Activated naive CD8-positive, alpha-beta T cell treated with anti-CD3 and anti-CD28 coated beads for 36 hours (primary cell): ENCODE results near the gene SCARF1. TPM values are rescaled to one million over a fixed set of nuclear protein-coding genes. Genes with fewer than 3 reads are reported as not detected.

ENCODE experiments used
- DNase-seq: peaks from one replicate; pipeline ENCODE4 v3.0.0; 2021
- H3K27ac Mint-ChIP-seq: one replicate; pipeline ENCODE4 v1.8.0; 2022; ENCODE audit warnings: mild to moderate bottlenecking, moderate library complexity, mixed read lengths
- H3K27me3 Mint-ChIP-seq: one replicate; pipeline ENCODE4 v1.8.0; 2022; ENCODE audit warnings: mild to moderate bottlenecking, mixed read lengths
- H3K36me3 Mint-ChIP-seq: one replicate; pipeline ENCODE4 v1.8.0; 2021; ENCODE audit warnings: mild to moderate bottlenecking, mixed read lengths
- H3K4me1 Mint-ChIP-seq: one replicate; pipeline ENCODE4 v1.8.0; 2021; ENCODE audit warnings: mixed read lengths
- H3K4me3 Mint-ChIP-seq: one replicate; pipeline ENCODE4 v1.8.0; 2022; ENCODE audit warnings: mild to moderate bottlenecking, moderate library complexity, mixed read lengths
- H3K9me3 Mint-ChIP-seq: one replicate; pipeline ENCODE4 v1.8.0; 2022; ENCODE audit warnings: mixed read lengths
- total RNA-seq, 2 experiments: library from RNA; stranded (reverse); gene quantifications; one replicate each; pipeline ENCODE4 v1.2.3, GENCODE V29; 2021

The SCARF1 gene
- total RNA-seq, 2 experiments from 2014 or later, result 2.5 to 2.6 TPM

DNA sequence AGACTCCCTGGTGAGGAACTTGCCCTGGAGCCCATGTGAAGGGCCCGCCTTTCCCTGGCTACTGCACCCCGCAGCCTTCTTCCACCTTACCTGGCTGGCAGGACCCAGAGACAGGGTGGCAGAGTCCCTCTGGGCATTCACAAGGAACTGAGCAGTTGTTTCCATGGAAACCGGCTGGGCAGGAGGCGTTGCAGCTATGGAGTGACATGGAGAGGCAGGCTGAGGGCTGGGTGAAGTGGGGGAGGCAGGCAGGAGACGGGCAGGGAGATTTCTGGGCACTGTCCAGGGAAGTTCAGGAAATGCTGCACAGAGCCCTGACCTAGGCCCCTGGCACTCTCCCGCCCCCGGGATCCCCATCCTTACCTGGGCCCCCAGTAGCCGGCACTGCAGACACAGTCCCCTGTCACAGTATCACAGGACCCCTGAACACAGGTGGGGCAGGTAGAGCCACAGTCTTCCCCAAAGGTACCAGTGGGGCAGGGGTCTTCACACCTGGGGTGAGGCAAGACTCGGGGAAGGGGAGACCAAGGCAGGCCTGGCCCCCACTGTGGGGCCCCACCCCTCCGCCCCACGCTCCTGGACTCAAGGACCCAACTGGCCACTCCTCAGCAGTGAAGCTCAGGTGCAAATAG lies 5.9 kb downstream of the SCARF1 start:
- Mint-ChIP-seq H3K4me1 (peaks cover 6% of the 10 kb centered on the region), H3K9me3 (no peaks in the 10 kb centered on the region), H3K27ac (no peak overlapping the region), H3K36me3 (no peaks in the 10 kb centered on the region), H3K4me3 (no peak overlapping the region), H3K27me3 (no peaks in the 10 kb centered on the region)
- no peak for DNase-seq

DNA sequence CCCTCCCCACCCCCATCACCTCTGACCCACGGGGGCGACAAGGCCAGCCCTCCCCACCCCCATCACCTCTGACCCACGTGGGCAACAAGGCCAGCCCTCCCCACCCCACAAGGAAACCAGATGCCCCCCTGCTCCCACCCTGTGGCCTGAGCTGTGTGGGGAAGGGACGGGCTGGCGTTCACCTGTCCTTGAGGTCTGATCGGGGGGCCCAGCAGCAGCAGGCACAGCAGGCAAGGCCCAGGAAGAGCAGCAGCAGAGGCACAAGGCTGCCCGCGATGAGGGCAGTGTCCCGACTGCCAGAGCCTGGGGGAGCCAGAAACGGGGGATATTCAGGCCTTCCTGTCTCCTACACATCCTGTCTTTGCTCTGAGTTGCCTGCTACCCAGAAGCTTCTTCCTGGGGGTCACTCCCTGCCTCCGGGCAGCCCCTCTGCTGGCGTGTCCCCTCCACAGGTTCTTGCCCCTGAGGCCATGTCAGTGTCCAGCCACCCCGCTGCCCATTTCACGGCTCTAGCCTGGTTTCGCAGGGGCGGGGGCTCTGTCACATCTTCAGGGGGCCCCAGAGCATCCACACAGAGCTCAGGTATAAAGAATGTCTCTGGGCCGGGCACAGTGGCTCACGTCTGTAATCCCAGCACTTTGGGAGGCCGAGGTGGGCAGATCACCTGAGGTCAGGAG lies 6.8 kb downstream of the SCARF1 start:
- Mint-ChIP-seq H3K36me3 (no peaks in the 10 kb centered on the region), H3K9me3 (no peaks in the 10 kb centered on the region), H3K27ac (no peak overlapping the region), H3K27me3 (no peaks in the 10 kb centered on the region), H3K4me1 (no peaks in the 10 kb centered on the region), H3K4me3 (no peak overlapping the region)
- DNase-seq, result no peak

DNA sequence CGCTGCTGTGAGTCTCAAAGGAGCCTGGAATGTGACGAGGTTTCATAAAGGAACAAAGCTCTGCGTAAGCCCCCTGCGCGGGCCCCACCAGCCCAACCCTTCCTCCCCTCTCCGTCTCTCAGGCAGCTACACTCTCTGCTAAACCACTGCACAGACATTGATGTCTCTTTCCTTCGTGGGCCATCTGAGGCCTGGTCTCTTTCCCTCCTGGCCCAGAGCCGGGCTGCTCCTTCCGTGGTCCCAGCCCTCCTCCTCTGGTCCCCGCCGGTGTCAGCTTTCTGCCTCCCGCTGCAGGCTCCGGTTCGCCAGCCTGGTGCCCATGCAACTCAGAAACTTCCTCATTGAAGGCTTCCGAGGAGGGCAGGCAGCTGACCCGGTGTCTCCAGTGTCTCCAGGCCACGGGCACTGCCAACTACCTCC lies 7.4 kb downstream of the SCARF1 start:
- Mint-ChIP-seq H3K9me3 (no peaks in the 10 kb centered on the region), H3K4me3 (no peak overlapping the region), H3K27ac (no peak overlapping the region), H3K4me1 (no peaks in the 10 kb centered on the region), H3K36me3 (no peaks in the 10 kb centered on the region), H3K27me3 (no peaks in the 10 kb centered on the region)
- DNase-seq, result no peak

DNA sequence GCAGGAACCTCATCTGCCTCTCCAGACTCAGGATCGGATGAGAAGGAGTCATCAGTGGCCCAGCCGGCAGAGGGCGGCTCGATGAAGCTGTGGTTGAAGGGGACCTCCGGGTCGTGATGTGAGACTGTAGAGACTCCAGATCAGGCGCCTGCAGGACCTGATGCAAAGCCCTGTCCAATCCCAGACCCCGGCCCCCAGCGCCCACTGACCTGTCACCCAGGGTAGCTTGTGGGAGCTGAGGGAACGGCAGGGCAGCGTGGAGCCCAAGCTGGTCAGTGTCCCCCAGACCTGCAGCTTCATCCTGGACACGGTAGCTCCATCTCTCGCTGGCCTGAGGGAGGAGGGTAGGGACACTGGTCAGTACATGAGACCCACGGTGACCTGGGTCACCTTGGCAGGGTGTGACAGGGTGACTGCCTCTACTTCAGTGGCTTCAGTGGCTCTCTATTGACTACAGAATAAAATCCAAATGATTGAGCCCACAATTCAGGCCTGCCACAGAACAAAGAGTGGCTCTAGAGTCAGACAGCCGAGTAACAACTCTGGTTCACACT lies 8.7 kb downstream of the SCARF1 start:
- Mint-ChIP-seq H3K4me1 (no peaks in the 10 kb centered on the region), H3K27ac (no peak overlapping the region), H3K4me3 (no peak overlapping the region), H3K27me3 (no peaks in the 10 kb centered on the region), H3K9me3 (no peaks in the 10 kb centered on the region), H3K36me3 (no peaks in the 10 kb centered on the region)
- no peak for DNase-seq

DNA sequence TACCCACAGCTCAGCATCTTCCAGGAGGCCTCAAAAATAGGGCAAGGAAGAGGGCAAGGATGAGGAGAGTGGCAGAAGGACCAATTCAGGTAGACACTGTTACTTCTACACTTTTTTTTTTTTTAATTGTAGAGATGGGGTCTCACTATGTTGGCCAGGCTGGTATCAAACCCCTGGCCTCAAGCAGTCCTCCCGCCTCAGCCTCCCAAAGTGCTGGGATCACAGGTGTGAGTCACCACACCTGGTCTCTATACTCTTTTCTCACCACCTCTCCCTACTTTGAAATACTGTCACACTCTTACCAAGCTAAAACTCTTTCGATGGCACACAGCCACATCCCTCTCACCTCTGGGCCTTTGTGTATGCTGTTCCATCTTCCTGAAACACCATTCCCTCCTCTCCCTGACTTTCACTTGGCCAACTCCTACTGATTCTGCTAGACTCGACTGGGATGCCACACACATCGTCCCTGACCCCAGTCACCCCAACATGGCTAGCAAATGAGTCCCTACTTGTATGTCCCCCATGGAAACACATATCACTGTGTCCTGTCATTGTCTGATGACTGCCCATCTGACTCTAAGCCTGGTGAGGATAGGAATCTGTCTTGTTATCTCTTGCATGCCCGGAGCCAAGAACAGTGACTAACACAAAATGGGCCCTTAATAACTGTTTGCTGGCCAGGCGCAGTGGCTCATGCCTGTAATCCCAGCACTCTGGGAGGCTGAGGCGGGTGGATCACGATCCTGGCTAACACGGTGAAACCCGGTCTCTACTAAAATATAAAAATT lies 9.7 kb downstream of the SCARF1 start:
- no peak overlapping the region for H3K4me3 Mint-ChIP-seq
- no peaks in the 10 kb centered on the region for H3K4me1 Mint-ChIP-seq
- H3K27ac Mint-ChIP-seq, result no peak overlapping the region
- no peak for DNase-seq
- H3K27me3 Mint-ChIP-seq, result no peaks in the 10 kb centered on the region
- H3K9me3 Mint-ChIP-seq, result no peaks in the 10 kb centered on the region
- no peaks in the 10 kb centered on the region for H3K36me3 Mint-ChIP-seq

DNA sequence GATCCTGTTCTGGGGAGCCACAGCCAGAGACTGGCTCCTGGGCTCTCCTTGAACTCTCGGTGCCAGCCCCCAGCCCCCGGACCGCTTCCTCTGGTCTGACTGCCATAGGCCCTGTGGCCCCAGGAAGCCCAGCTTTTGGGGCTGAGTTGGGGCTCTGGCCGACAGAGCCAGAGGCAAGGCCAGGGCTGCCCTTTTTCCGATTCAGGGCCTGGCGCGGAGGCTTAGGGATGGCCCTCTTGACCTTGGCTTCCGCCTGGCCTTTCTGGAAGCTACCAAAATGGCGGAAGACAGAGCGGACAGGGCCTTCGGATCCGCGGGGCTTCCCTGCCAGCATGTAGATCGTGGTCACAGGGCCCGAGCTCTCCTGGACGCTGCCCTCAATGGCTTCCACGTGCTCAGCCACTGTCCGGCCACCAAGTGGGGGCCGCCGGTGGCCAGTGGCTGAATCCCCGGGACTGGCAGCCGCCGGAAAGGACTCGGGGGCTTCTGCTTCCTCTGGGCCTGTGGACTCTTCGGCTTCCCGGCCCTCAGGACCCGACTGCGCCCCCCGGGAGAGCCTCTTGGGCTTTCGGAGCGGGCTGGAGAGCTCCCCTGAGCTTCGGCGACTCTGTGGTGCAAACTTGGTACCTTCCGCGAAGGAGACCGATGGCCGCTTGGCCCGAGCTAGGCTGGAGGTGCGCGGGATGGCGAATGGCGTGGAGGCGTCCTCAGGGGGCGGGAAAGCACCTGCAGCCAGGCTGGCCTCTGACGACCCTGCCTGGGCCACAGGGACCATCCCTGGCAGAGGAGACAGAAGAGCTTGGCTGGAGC lies 10.5 kb downstream of the SCARF1 start:
- Mint-ChIP-seq H3K27me3 (peaks cover 3% of the 10 kb centered on the region), H3K4me3 (no peak overlapping the region), H3K27ac (no peak overlapping the region), H3K36me3 (no peaks in the 10 kb centered on the region), H3K9me3 (no peaks in the 10 kb centered on the region), H3K4me1 (peaks cover 2% of the 10 kb centered on the region)
- DNase-seq, result no peak

DNA sequence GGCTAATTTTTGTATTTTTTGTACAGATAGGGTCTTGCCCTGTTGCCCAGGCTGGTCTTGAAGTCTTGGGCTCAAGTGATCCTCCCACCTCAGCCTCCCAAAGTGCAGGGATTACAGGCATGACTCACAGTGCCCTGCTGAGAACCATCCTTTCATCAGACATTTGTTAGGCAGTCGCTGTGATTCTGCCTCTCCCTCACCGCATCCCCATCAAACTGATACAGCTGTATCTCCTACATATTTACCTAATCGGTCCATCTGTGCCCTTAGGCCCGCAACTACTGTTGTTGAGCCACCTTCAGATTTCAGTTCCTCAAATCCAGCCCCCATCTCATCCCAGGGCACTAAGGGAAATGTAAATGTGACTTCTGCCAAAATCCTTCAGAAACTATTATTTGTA lies 14.9 kb downstream of the SCARF1 start:
- Mint-ChIP-seq H3K36me3 (no peaks in the 10 kb centered on the region), H3K4me3 (no peak overlapping the region), H3K27ac (no peak overlapping the region), H3K9me3 (no peaks in the 10 kb centered on the region), H3K4me1 (peaks cover 15% of the 10 kb centered on the region), H3K27me3 (peaks cover 9% of the 10 kb centered on the region)
- DNase-seq, result no peak

DNA sequence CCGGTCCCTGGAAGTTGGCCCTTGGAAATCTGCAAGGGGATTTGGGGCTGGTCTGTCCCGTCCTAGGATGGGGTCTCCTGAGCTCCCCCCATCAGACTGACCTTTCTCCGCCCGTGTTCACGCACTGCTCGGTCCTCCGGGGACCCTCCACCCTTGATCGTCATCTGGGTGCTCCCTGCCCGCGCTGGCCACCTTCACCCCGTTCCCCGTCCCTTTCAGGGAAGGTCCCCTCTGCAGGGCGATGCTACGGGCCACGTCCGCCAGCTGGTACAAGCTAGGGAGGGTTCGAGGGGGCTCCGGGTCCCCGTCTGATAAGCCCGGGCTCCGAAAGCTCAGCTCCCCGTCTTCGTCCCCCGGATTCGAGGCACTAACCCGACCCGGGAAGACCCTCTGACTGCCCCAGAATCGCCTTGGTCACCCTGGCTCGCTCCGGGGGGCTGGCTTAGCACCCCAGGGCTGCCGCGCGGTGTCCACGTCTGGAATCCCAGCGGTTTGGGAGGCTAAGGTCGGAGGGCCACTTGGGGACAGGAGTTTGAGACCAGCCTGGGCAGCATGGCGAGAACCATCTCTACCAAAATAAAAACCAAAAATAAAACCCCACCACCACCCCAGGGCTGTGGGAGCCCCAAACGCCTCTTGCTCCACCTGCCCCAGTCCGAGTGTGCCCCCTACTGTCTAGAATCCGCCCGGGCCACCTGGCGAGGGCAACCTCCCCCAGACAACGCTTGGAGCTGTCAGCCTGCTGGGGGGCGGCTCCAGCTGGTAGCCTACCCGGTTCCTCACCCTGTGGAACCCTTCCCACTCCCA lies 15.8 kb downstream of the SCARF1 start:
- Mint-ChIP-seq H3K27ac (peak overlapping the region; percentile 67), H3K27me3 (peaks cover 10% of the 10 kb centered on the region), H3K9me3 (no peaks in the 10 kb centered on the region), H3K4me3 (peak overlapping the region; percentile 80), H3K36me3 (no peaks in the 10 kb centered on the region), H3K4me1 (peaks cover 15% of the 10 kb centered on the region)
- peak; percentile 85 for DNase-seq

DNA sequence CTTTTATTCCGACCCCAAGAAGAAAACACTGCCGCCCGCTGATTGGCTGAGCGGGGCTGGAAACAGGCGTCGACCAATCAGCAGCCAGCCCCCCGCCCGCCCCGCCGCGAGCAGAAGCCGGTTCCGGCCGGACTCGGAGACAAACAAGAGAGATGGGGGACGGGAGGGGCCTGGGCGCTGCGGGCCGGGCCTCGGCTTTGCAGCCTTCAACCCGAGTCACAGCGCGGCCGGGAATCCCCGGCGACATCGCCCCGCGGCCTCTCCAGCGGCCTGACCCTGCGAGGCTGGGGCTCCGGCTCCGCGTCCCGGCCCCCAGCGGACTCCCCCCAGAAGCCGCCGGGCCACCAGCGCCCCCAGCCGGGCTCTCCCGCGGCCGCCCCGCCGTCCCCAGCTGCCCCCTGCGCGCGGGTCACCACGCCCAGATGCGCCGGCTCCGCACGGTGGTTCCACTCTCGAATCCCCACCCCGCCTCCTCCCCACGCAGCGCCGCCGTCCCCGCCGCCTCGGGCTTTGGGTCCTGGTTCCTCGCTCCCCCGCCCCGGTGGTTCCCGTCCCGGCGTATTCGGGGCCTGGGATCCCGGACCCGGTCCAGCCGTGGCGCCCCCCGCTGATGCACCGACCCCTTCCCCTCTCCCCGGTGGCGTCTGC lies 16.6 kb downstream of the SCARF1 start:
- peaks cover 10% of the 10 kb centered on the region for H3K27me3 Mint-ChIP-seq
- peaks cover 15% of the 10 kb centered on the region for H3K4me1 Mint-ChIP-seq
- H3K9me3 Mint-ChIP-seq, result no peaks in the 10 kb centered on the region
- H3K27ac Mint-ChIP-seq, result peak overlapping the region; percentile 93
- H3K4me3 Mint-ChIP-seq, result peak overlapping the region; percentile 93
- no peaks in the 10 kb centered on the region for H3K36me3 Mint-ChIP-seq
- peak; percentile 91 for DNase-seq

DNA sequence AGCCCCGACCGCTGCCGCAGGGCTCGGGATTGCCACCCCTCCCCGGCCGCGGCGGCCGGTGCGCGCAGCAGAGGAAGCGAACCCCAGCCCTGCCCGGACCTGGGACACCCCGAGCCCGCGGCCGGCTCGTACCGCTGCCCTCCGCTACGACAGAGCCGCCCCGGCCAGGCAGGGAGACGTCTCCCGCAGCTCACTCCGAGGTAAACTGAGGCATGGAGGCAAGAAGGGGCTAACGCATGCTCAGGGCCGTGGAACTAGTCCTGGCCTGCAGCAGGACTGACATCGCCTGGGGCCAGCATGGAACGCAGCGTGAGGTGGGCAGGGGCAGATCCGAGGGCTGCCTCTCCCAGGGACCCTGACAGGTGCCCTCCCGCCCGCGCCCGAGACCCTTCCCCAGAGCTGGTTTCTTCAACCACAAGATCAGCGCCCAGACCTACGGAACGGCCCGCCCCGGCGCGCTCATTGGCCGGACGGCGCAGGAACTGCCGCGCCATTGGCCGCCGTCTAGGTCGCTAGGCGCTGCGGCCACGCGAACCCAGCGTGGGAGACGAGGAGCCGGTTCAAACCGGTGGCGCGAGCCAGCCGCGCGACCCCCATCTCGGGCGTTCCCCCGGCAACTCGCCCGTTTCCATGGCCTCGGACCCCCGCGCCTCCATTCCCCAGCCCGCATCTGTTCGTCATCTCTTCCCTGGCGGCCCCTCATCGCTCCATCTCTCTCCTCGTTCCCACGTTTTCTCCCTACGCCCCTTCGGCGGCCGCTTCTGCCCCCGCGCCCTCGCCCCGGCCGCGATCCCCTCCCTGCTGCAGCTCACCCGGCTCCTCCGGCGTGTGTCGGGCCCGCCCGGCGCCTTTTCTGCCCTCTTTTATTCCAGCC lies 17.3 kb downstream of the SCARF1 start, which contains the start of gene SLC43A2:
TSS of gene SLC43A2 (minus strand) at position 853 of the 874 bp plus-strand sequence. CDS start 960 bp downstream, outside the sequence.
- H3K4me3 Mint-ChIP-seq, result peak within 1 kb of the TSS; percentile 93
- H3K27me3 Mint-ChIP-seq, result peaks cover 10% of the 10 kb centered on the region
- no peaks in the 10 kb centered on the region for H3K36me3 Mint-ChIP-seq
- peak; percentile 84 for DNase-seq
- H3K9me3 Mint-ChIP-seq, result no peaks in the 10 kb centered on the region
- H3K4me1 Mint-ChIP-seq, result peaks cover 15% of the 10 kb centered on the region
- H3K27ac Mint-ChIP-seq, result peak within 1 kb of the TSS; percentile 93

DNA sequence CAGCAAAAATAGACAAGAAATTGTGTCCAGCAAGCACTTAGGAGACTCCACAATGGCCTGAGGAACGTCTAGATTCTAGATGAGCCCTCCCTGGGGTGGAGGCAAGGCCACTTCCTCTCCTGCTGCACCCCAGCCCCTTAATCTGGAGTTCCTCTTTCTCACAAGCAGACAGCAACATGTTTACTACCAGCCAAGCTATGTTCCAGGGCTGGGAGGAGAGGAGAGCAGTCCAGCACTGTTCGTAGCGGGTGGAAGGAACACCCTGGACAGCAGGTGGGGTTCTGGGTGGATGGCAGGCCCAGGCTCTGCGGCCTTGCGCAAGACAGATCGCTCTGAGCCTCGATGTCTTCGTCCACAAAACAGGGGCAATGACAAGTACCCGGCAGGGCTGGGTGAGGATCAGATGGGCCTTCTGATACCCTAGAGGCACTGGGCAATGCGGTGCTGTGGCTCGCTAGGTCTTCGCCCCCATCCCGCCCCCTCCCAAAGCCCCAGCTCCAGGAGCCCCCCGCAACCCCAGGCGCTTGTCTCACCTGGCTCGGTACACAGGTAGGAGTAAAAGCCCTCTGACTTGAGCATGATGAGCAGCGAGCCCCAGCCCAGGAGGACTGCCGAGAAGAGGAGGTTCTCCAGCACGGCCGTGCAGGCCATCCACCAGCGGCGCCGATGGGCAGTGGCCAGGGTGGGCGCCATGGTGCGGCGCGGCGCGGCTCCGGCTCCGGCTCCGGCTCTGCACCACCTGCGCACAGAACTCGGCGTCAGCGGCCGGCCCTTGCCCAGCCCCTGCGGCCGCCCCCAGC lies 18.1 kb downstream of the SCARF1 start:
- Mint-ChIP-seq H3K27me3 (peaks cover 10% of the 10 kb centered on the region), H3K9me3 (no peaks in the 10 kb centered on the region), H3K36me3 (no peaks in the 10 kb centered on the region), H3K4me1 (peaks cover 15% of the 10 kb centered on the region), H3K27ac (no peak overlapping the region), H3K4me3 (peak overlapping the region; percentile 62)
- no peak for DNase-seq

DNA sequence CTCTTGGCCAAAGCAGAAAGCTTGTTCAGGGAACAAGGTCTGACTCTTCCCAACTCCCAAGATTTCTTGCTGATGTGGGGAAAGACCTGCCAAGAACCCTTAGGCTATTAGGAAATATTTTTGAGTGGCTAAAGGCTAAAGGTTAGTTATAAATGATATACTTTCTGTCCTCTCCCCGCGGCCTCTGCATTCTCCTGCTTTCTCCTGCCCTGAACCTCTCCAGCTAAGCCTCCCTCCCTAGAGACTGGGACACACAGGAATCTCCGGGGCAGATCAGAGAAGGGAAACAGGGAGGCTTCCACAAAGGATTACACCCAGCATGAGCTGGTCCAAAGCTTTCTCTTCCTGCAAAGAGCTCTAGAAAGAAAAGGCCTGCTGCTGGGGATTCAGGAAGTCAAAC lies 19.2 kb downstream of the SCARF1 start:
- H3K27ac Mint-ChIP-seq, result no peak overlapping the region
- no peak for DNase-seq
- H3K9me3 Mint-ChIP-seq, result no peaks in the 10 kb centered on the region
- no peak overlapping the region for H3K4me3 Mint-ChIP-seq
- no peaks in the 10 kb centered on the region for H3K36me3 Mint-ChIP-seq
- peaks cover 15% of the 10 kb centered on the region for H3K4me1 Mint-ChIP-seq
- peaks cover 10% of the 10 kb centered on the region for H3K27me3 Mint-ChIP-seq
